ENCODE results near the gene SDS.

The SDS gene

DNA sequence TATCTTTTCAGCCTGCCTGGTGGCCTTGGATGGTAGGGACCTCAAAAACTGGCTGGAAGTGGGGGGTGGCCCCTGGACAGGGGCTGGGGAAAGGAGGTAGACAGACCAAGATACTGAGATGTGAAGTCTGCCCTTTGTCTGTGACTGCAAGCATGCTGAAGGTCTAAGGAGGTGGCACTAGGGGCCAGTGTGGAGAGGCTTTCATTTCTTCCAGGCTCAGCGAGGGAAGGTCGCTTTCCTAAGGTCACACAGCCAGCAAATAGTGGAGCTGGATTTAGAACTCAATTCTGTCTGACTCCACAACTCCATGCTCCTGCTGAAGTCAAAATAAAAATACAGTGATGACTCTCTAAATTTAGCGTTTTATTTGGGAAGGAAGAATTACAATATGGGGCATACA, 56.6 kb downstream of the SDS start:
- DNase-seq (ENCODE audit: low read depth): no peak

DNA sequence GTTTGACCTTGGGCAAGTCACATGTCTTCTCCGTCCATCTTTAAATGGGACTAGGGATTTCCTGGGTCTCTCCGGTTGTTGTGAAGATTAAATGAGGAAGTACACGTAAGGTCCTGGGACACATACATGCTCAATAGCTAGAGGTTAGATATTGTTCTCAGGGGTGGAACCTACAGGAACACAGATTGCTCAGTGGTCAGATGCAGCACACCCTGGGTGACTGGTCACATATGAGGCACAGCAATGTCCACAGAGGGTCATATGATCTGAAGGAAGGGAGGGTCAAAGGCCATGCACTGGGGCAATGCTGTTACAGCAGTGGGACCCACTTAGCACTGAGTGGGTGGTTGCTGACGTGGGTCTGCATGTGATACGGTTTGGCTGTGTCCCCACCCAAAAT, 57.3 kb downstream of the SDS start:
- no peak for DNase-seq (ENCODE audit: low read depth)

GRCh38 chr12:113345318-113345717, 58.4 kb downstream of the SDS start:
- no peak for DNase-seq (ENCODE audit: low read depth)

Measured in stimulated activated CD4-positive, alpha-beta T cell treated with anti-CD3 and anti-CD28 coated beads, Interleukin-2, amount 100 ng/mL, for 4 hours (primary cell).